ENCODE data around the gene PPFIA1. TPM values are rescaled to one million over a fixed set of nuclear protein-coding genes. Genes with fewer than 3 reads are reported as not detected.

PPFIA1 gene
- total and polyA plus RNA-seq, 11 donors: 15.8 to 53.1 (median 39.1) TPM

- Histone ChIP-seq H3K9me3 (no peaks in the 10 kb centered on the region), H3K4me1 (peaks cover 0 to 5% (median 0%) of the 10 kb centered on the region in 12 donors), H3K27me3 (no peaks in the 10 kb centered on the region), H3K4me3 (no peak overlapping the region), H3K36me3 (peaks cover 0 to 100% (median 99%) of the 10 kb centered on the region in 9 donors), H3K27ac (no peak overlapping the region)
- TF ChIP-seq POLR2A (IDR thresholded peaks at IDR 0.05): no peak
- TF ChIP-seq, protein P1, sequence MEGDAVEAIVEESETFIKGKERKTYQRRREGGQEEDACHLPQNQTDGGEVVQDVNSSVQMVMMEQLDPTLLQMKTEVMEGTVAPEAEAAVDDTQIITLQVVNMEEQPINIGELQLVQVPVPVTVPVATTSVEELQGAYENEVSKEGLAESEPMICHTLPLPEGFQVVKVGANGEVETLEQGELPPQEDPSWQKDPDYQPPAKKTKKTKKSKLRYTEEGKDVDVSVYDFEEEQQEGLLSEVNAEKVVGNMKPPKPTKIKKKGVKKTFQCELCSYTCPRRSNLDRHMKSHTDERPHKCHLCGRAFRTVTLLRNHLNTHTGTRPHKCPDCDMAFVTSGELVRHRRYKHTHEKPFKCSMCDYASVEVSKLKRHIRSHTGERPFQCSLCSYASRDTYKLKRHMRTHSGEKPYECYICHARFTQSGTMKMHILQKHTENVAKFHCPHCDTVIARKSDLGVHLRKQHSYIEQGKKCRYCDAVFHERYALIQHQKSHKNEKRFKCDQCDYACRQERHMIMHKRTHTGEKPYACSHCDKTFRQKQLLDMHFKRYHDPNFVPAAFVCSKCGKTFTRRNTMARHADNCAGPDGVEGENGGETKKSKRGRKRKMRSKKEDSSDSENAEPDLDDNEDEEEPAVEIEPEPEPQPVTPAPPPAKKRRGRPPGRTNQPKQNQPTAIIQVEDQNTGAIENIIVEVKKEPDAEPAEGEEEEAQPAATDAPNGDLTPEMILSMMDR (IDR thresholded peaks at IDR 0.05): no peak
- DNase-seq (no peak), ATAC-seq (no peak)
- WGBS, 4 donors: 69 to 72% (median 70%) methylated on average over 7 of the region's 7 CpGs
- intact Hi-C loops (cut with DNase I): no loop called here
These were observed 65.0 kb downstream of the PPFIA1 start for GRCh38 chr11:70335511-70335910.

DNA sequence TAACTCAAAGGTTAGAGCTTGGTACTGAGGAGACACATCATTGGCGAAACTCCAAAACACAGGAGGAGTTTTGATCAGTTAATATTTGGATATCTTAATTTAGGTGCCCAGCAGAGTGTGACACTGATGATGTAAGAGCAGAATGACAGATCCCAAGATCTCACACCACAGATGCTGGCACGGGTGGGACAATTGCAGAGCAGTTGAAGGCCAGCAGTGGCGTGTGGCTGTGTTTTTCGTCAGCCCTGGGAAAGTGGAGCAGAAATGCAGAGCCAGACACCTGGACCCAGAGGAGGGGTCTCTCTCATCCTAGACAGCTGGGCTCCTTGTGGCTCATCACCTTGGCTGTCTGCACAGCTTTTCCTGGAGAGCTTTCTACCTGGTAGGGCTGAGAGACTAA, 68.1 kb downstream of the PPFIA1 start:
- TF ChIP-seq, protein P1 (IDR thresholded peaks at IDR 0.05): no peak
- TF ChIP-seq POLR2A (IDR thresholded peaks at IDR 0.05): no peak
- Histone ChIP-seq H3K4me1 (peaks cover 0 to 5% (median 0%) of the 10 kb centered on the region in 12 donors), H3K27me3 (no peaks in the 10 kb centered on the region), H3K9me3 (no peaks in the 10 kb centered on the region), H3K36me3 (peaks cover 0 to 95% (median 86%) of the 10 kb centered on the region in 9 donors), H3K27ac (no peak overlapping the region), H3K4me3 (no peak overlapping the region)
- 66 to 82% (median 77%) methylated on average over 4 of the region's 4 CpGs for WGBS, 4 donors
- intact Hi-C loops (cut with DNase I): no loop called here
- DNase-seq (no peak), ATAC-seq (peak in 3 of 4 donors; percentile 22 to 59 (median 25))

DNA sequence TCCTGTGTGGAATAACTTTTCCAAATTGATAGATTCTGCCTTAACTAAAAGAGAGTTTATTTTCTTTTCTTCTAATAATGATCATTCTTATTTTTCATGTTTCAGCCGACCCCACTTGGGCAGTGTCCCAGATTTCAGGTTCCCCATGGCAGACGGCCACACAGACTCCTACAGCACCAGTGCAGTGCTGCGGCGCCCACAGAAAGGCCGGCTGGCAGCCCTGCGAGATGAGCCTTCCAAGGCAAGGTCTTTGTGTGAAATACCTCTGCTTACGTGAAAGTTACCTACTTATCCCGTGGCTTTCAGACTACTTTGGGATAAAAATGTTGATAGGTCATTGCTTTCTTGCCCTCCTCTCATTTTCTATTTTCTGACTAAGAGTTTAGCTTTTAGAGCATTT, 68.6 kb downstream of the PPFIA1 start:
- no peak overlapping the region for H3K27ac ChIP-seq
- no peak overlapping the region for H3K4me3 ChIP-seq
- no peaks in the 10 kb centered on the region for H3K27me3 ChIP-seq
- ATAC-seq (no peak), DNase-seq (no peak)
- H3K36me3 ChIP-seq: peaks cover 1 to 95% (median 86%) of the 10 kb centered on the region in 9 donors
- no peak for TF ChIP-seq POLR2A (IDR thresholded peaks at IDR 0.05)
- TF ChIP-seq, protein P1 (IDR thresholded peaks at IDR 0.05): no peak
- H3K4me1 ChIP-seq: peaks cover 0 to 5% (median 0%) of the 10 kb centered on the region in 12 donors
- no peaks in the 10 kb centered on the region for H3K9me3 ChIP-seq
- WGBS, 4 donors: 89 to 96% (median 91%) methylated on average over 8 of the region's 8 CpGs
- intact Hi-C loops (cut with DNase I): no loop called here

DNA sequence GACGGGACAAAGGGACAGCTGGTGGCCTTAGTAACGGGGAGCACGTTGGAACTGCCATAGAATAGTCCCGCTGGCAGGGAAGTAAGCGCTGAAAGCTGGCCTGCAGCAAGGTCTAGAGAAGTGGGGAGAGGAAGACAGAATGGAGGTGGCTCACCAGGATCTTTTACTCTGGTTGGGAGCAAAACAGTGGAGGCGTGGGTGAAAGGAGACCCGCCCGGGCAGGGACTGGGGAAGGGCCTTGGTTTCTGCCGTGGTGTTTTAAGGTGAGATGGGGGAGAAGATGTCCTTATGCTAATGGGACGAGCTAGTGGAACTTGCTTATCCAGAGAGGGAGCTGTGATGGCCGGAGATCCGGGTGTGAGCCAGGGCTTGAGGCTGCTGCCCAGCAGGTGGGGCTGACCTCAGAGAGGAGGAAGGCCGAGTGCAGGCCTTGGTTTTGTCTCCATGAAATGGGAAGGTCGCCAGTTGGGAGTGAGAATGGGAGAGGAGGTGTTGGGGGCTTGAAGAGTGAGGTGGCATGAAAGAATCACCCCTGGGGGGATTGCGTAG, 71.5 kb downstream of the PPFIA1 start:
- DNase-seq (no peak), ATAC-seq (no peak)
- Histone ChIP-seq H3K27me3 (no peaks in the 10 kb centered on the region), H3K4me3 (no peak overlapping the region), H3K27ac (no peak overlapping the region), H3K36me3 (peaks cover 4 to 91% (median 83%) of the 10 kb centered on the region in 9 donors), H3K4me1 (no peaks in the 10 kb centered on the region), H3K9me3 (no peaks in the 10 kb centered on the region)
- intact Hi-C loops (cut with DNase I): no loop called here
- TF ChIP-seq, protein P1 (IDR thresholded peaks at IDR 0.05): no peak
- no peak for TF ChIP-seq POLR2A (IDR thresholded peaks at IDR 0.05)
- 89 to 91% (median 89%) methylated on average over 15 of the region's 15 CpGs for WGBS, 4 donors
